GM12892 (cell line): ENCODE results near the gene FAM20C.

Source experiments
- DNase-seq: peaks from one replicate; pipeline ENCODE4 v3.0.0; 2011; ENCODE audit not compliant: insufficient read length
- FAIRE-seq: peaks from 2 replicates; lab custom pipeline; 2011; peaks lifted over from hg19 to GRCh38; lab: Jason Lieb, UNC
- POLR2A ChIP-seq: IDR thresholded peaks from 2 replicates; pipeline ENCODE4 v1.6.1; 2011; ENCODE audit warnings: low read depth, low read length, control low read depth
- POLR2AphosphoS5 ChIP-seq: IDR thresholded peaks from 2 replicates; pipeline ENCODE4 v1.6.1; 2011; ENCODE audit warnings: low read depth, low read length, control low read depth
- TAF1 ChIP-seq: IDR thresholded peaks from 2 replicates; pipeline ENCODE4 v1.6.1; 2011; ENCODE audit warnings: low read depth, mild to moderate bottlenecking, control low read depth, low read length, borderline replicate concordance

FAM20C gene

GRCh38 chr7:191105-191980, 1.0 kb upstream of the FAM20C start:
- DNase-seq (no peak), FAIRE-seq (no peak)
- no peak for TF ChIP-seq POLR2AphosphoS5
- TF ChIP-seq TAF1: no peak
- no peak for TF ChIP-seq POLR2A

GRCh38 chr7:192701-193480, 520 bp downstream of the FAM20C start:
- no peak for TF ChIP-seq POLR2AphosphoS5
- FAIRE-seq: no peak
- DNase-seq: no peak

- no peak for FAIRE-seq
- DNase-seq: no peak
- TF ChIP-seq TAF1 (no peak), POLR2AphosphoS5 (no peak), POLR2A (no peak)
These were observed 1.3 kb downstream of the FAM20C start for GRCh38 chr7:193481-194251.

- no peak for TF ChIP-seq POLR2AphosphoS5
- no peak for TF ChIP-seq TAF1
- TF ChIP-seq POLR2A: no peak
- DNase-seq: no peak
- no peak for FAIRE-seq
These were observed 2.1 kb downstream of the FAM20C start for GRCh38 chr7:194252-195009.

- TF ChIP-seq POLR2A (no peak), TAF1 (no peak)
- FAIRE-seq (no peak), DNase-seq (no peak)
These were observed 2.8 kb downstream of the FAM20C start for GRCh38 chr7:195010-195829.

- TF ChIP-seq TAF1: no peak
- TF ChIP-seq POLR2A: no peak
- TF ChIP-seq POLR2AphosphoS5: no peak
- FAIRE-seq (no peak), DNase-seq (no peak)
These were observed 3.4 kb downstream of the FAM20C start for GRCh38 chr7:195830-196128.

GRCh38 chr7:196283-196682, 3.9 kb downstream of the FAM20C start:
- TF ChIP-seq POLR2AphosphoS5 (no peak), POLR2A (no peak), TAF1 (no peak)
- DNase-seq (no peak), FAIRE-seq (no peak)

- no peak for FAIRE-seq
- no peak for DNase-seq
- no peak for TF ChIP-seq POLR2A
- TF ChIP-seq TAF1: no peak
- no peak for TF ChIP-seq POLR2AphosphoS5
These were observed 4.5 kb downstream of the FAM20C start for GRCh38 chr7:196778-197321.

- no peak for TF ChIP-seq TAF1
- FAIRE-seq (no peak), DNase-seq (no peak)
These were observed 5.3 kb downstream of the FAM20C start for GRCh38 chr7:197413-198335.
